ENCODE data around the gene SYT7. TPM values are rescaled to one million over a fixed set of nuclear protein-coding genes. Genes with fewer than 3 reads are reported as not detected.
A peak's percentile ranks its signal among the peaks of the same experiment; 100 is the strongest.

Gene SYT7
- total and polyA plus RNA-seq, 4 donors = 2.1 to 114 (median 30.8) TPM

DNA sequence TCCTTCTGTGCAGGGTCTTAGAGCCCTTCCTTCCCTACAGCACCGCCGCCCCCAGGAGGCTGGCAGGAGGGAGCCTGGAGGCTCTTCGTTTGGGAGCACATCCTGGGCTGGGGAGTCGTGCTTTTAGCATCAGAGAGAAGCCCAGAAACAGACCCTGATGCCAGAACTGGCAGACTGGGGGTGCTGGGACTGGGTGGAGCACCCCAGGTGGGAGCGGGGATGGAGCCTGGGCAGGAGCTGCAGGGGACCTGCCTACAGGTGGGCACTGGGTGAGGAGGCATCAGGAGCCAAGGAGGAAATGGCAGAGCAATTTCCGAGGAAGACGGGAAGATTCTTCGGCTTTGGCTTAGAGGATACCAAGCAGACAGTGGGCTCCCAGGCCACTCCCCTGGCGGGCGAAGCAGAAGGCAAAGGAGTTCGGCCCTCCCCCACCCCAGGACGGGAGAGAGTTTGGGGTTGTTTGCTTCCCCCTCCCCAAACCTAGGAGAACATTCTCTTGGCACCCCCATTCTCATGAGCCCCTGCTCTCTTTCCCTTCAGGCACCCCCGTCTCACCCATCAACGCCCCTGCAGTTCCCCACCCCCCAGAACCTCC, 1.1 kb downstream of the SYT7 start:
- peak overlapping the region in 1 of 3 donors; percentile 67 for H3K4me3 ChIP-seq (ENCODE audit: low read depth in 1 of 3, low read length in 3 of 3)
- no peak for DNase-seq (ENCODE audit: low spot score)
- no peak overlapping the region for H3K9ac ChIP-seq (ENCODE audit: low read depth in 1 of 2, low read length in 2 of 2)
- WGBS = 56% methylated on average over 14 of the region's 14 CpGs
- no peaks in the 10 kb centered on the region for H3K27me3 ChIP-seq (ENCODE audit: control insufficient read depth in 4 of 4, insufficient read depth in 4 of 4, low read length in 3 of 4)
- H3K9me3 ChIP-seq (ENCODE audit: control insufficient read depth in 4 of 4, low read length in 3 of 4) = no peaks in the 10 kb centered on the region
- H3K4me1 ChIP-seq (ENCODE audit: control insufficient read depth in 4 of 4, insufficient read depth in 4 of 4, low read length in 3 of 4) = peaks cover 7 to 50% (median 33%) of the 10 kb centered on the region in 4 donors
- H3K27ac ChIP-seq (ENCODE audit: low read depth in 1 of 2, low read length in 2 of 2) = no peak overlapping the region
- TF ChIP-seq FOXA2 (IDR thresholded peaks at IDR 0.05) (no peak), JUND (IDR thresholded peaks at IDR 0.05) (no peak), RXRA (IDR thresholded peaks at IDR 0.05) (no peak), NR2F2 (IDR thresholded peaks at IDR 0.05) (no peak), HNF4G (IDR thresholded peaks at IDR 0.05) (no peak), EGR1 (IDR thresholded peaks at IDR 0.05; ENCODE audit: low read depth in 2 of 2) (no peak), TAF1 (conservative IDR thresholded peaks at IDR 0.05) (no peak)
- TF ChIP-seq, protein P1, sequence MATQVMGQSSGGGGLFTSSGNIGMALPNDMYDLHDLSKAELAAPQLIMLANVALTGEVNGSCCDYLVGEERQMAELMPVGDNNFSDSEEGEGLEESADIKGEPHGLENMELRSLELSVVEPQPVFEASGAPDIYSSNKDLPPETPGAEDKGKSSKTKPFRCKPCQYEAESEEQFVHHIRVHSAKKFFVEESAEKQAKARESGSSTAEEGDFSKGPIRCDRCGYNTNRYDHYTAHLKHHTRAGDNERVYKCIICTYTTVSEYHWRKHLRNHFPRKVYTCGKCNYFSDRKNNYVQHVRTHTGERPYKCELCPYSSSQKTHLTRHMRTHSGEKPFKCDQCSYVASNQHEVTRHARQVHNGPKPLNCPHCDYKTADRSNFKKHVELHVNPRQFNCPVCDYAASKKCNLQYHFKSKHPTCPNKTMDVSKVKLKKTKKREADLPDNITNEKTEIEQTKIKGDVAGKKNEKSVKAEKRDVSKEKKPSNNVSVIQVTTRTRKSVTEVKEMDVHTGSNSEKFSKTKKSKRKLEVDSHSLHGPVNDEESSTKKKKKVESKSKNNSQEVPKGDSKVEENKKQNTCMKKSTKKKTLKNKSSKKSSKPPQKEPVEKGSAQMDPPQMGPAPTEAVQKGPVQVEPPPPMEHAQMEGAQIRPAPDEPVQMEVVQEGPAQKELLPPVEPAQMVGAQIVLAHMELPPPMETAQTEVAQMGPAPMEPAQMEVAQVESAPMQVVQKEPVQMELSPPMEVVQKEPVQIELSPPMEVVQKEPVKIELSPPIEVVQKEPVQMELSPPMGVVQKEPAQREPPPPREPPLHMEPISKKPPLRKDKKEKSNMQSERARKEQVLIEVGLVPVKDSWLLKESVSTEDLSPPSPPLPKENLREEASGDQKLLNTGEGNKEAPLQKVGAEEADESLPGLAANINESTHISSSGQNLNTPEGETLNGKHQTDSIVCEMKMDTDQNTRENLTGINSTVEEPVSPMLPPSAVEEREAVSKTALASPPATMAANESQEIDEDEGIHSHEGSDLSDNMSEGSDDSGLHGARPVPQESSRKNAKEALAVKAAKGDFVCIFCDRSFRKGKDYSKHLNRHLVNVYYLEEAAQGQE (IDR thresholded peaks at IDR 0.05) = no peak
- TF ChIP-seq, protein P2, sequence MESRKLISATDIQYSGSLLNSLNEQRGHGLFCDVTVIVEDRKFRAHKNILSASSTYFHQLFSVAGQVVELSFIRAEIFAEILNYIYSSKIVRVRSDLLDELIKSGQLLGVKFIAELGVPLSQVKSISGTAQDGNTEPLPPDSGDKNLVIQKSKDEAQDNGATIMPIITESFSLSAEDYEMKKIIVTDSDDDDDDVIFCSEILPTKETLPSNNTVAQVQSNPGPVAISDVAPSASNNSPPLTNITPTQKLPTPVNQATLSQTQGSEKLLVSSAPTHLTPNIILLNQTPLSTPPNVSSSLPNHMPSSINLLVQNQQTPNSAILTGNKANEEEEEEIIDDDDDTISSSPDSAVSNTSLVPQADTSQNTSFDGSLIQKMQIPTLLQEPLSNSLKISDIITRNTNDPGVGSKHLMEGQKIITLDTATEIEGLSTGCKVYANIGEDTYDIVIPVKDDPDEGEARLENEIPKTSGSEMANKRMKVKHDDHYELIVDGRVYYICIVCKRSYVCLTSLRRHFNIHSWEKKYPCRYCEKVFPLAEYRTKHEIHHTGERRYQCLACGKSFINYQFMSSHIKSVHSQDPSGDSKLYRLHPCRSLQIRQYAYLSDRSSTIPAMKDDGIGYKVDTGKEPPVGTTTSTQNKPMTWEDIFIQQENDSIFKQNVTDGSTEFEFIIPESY (IDR thresholded peaks at IDR 0.05) = no peak
- TF ChIP-seq, protein P3, sequence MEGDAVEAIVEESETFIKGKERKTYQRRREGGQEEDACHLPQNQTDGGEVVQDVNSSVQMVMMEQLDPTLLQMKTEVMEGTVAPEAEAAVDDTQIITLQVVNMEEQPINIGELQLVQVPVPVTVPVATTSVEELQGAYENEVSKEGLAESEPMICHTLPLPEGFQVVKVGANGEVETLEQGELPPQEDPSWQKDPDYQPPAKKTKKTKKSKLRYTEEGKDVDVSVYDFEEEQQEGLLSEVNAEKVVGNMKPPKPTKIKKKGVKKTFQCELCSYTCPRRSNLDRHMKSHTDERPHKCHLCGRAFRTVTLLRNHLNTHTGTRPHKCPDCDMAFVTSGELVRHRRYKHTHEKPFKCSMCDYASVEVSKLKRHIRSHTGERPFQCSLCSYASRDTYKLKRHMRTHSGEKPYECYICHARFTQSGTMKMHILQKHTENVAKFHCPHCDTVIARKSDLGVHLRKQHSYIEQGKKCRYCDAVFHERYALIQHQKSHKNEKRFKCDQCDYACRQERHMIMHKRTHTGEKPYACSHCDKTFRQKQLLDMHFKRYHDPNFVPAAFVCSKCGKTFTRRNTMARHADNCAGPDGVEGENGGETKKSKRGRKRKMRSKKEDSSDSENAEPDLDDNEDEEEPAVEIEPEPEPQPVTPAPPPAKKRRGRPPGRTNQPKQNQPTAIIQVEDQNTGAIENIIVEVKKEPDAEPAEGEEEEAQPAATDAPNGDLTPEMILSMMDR (IDR thresholded peaks at IDR 0.05; ENCODE audit: low read depth, low read length, missing input control) = no peak
- H3K36me3 ChIP-seq (ENCODE audit: control insufficient read depth in 4 of 4, insufficient read depth in 3 of 4, low read depth in 1 of 4, low read length in 3 of 4) = no peaks in the 10 kb centered on the region

DNA sequence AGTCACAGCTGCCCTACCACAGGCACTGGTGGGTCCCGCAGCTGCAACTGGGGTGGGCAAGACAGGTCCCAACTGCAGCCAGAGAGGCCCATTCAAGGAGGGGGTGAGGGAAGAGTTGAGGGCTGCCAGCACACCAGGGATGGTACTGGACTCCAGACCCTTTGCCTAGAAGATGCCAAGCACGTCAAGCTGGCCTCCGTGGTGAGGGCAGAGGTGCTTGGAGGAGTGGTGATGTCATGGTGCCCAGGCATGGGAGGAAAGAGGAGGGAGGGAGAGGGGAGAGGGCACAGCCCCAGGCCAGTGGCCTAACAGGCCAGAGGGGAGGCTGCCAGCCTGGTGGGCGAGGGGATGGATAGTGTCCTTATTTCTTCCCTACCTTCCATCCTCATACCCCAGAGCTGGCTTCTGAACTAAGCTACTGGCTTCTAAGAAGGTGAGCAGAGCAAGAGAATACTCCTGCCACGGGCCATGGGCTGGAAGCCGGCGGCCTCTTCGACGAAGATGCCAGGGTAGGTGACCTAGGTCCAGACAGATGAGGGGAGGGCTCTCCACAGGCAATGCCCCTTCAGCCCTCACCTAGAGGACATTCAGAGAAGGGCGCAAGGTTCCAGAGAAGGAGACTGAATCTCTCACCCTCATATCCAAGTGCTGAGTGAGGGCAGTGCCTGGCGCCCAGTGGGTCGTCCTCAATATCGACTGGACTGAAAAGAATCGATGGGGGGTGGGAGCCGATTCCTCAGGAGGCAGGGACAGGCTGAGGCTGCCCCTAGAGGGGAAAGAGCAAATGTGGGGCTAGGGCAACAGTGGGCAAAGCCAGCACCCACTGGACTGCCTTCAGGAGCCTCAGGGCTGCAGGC, 1.8 kb downstream of the SYT7 start:
- Histone ChIP-seq H3K4me1 (ENCODE audit: control insufficient read depth in 4 of 4, insufficient read depth in 4 of 4, low read length in 3 of 4) (peaks cover 7 to 50% (median 33%) of the 10 kb centered on the region in 4 donors), H3K27me3 (ENCODE audit: control insufficient read depth in 4 of 4, insufficient read depth in 4 of 4, low read length in 3 of 4) (no peaks in the 10 kb centered on the region), H3K4me3 (ENCODE audit: low read depth in 1 of 3, low read length in 3 of 3) (no peak overlapping the region), H3K27ac (ENCODE audit: low read depth in 1 of 2, low read length in 2 of 2) (no peak overlapping the region), H3K9ac (ENCODE audit: low read depth in 1 of 2, low read length in 2 of 2) (no peak overlapping the region), H3K36me3 (ENCODE audit: control insufficient read depth in 4 of 4, insufficient read depth in 3 of 4, low read depth in 1 of 4, low read length in 3 of 4) (no peaks in the 10 kb centered on the region), H3K9me3 (ENCODE audit: control insufficient read depth in 4 of 4, low read length in 3 of 4) (no peaks in the 10 kb centered on the region)
- WGBS = 87% methylated on average over 15 of the region's 15 CpGs
- no peak for DNase-seq (ENCODE audit: low spot score)
- TF ChIP-seq RAD21 (IDR thresholded peaks at IDR 0.05) (no peak), GABPA (IDR thresholded peaks at IDR 0.05 in 1 of 2, conservative IDR thresholded peaks at IDR 0.05 in 1 of 2) (no peak), TAF1 (conservative IDR thresholded peaks at IDR 0.05) (no peak), HNF4A (conservative IDR thresholded peaks at IDR 0.05) (no peak), RXRA (IDR thresholded peaks at IDR 0.05) (no peak), JUND (IDR thresholded peaks at IDR 0.05) (no peak), HNF4G (IDR thresholded peaks at IDR 0.05) (no peak), NR2F2 (IDR thresholded peaks at IDR 0.05) (no peak), FOXA1 (IDR thresholded peaks at IDR 0.05) (no peak), EGR1 (IDR thresholded peaks at IDR 0.05; ENCODE audit: low read depth in 2 of 2) (no peak)
- TF ChIP-seq, protein P4, sequence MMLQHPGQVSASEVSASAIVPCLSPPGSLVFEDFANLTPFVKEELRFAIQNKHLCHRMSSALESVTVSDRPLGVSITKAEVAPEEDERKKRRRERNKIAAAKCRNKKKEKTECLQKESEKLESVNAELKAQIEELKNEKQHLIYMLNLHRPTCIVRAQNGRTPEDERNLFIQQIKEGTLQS (IDR thresholded peaks at IDR 0.05) = no peak
- TF ChIP-seq, protein P3 (IDR thresholded peaks at IDR 0.05; ENCODE audit: low read depth, low read length, missing input control) = no peak
- TF ChIP-seq, protein P5, sequence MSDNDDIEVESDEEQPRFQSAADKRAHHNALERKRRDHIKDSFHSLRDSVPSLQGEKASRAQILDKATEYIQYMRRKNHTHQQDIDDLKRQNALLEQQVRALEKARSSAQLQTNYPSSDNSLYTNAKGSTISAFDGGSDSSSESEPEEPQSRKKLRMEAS (IDR thresholded peaks at IDR 0.05) = no peak
- TF ChIP-seq, protein P2 (IDR thresholded peaks at IDR 0.05) = no peak

Data from liver (tissue), 9 donors.